Activated gamma-delta T cell treated with anti-CD3 and anti-CD28 coated beads, Interleukin-2, amount 50 U/mL, for 16 hours (primary cell): ENCODE measurements around the gene MRPL14.

Source experiments
- DNase-seq: peaks from one replicate; pipeline ENCODE4 v3.0.0-alpha.2; 2020; ENCODE audit warnings: low read depth

Gene MRPL14

GRCh38 chr6:44122801-44123200 is 4.5 kb downstream of the MRPL14 start:
- DNase-seq, result no peak

DNA sequence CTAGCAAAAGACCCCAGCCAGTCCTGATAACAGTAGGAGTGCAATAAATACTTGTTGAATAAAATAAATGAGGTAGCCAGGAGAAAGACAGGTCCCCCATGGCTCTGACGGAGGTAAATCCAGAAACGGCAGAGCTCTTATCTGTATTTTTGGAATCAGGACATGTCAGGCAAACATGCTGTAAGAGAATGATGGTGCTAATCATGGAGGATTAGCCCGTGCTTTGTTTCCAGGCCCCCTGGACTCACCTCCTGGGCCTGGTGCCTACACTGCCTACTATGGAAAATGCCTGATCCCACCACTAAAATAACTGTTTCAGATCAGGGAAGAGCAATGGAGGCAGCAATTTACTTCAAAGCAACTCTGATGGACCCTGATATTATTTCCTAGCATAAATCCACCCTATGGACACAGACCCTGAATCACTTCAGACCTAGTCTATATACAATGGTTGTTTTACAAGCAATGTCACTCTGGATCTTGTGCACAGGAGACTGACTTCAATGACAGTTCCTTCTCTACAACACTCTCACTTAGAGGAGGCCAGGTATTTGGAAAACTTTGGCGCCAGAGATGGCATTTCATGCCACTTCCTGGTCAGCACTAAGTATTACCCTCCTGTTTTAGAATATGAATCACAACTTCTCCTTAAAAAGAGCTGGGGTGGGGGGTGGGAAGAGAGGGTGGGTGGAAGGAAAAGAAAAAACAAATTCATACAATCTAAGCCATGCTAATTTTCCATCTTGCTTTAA is 6.4 kb downstream of the MRPL14 start:
- no peak for DNase-seq

DNA sequence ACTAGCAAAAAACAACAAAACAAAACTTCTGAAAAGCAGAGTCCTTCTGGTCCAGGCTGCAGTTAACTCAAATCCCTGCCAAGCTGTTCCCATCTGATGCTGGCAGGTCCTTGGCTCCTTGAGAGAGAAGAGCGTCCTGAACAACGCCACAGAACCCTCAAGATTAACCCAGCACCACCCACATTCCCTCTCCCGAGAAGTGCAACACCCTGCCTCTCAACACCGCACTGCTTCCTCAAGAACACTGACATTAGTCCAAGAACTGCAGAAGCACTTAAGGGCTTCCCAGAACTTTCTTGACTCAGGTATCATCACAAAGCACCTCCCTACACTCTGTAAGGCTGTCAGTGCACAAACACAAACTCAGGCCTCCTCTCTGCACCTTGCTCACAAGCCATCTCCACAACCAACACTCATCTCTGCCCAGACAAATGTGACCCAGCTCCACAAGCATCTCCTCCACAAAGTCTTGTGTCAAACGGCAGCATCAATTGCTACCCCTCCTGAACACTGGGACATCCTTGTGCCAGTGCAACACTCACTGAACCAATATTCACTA is 7.5 kb downstream of the MRPL14 start:
- no peak for DNase-seq

DNA sequence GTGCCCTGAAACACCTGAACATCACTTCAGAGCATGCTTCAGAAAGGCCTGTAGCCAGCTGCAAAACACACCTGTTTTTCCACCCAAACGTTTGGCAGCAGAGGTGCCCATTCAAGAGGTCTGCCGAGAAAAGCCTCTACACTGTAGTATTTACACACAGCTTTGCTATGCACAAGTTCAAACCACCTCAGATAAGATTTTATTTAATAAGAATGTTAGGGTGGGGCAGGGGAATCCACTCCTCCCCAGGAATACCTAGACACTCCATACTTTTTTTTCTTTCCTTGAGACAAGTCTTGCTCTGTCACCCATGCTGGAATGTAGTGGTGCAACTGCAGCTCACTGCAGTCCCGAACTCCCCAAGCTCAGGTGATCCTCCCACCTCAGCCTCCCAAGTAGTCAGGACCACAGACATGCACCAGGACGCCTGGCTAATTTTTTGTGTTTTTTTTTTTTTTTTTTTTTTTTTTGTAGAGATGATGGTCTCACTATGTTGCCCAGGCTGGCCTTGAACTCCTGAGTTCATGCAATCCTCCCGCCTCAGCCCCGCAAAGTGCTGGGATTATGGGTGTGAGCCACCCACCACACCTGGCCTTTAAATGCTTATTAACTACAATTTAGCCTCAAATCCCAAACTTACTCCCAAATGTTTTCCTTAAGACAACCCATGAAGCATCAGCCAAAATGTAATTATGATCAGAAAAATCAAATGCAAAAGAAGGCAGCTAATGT is 9.7 kb downstream of the MRPL14 start:
- no peak for DNase-seq

GRCh38 chr6:44116641-44117382 is 10.4 kb downstream of the MRPL14 start:
- no peak for DNase-seq

DNA sequence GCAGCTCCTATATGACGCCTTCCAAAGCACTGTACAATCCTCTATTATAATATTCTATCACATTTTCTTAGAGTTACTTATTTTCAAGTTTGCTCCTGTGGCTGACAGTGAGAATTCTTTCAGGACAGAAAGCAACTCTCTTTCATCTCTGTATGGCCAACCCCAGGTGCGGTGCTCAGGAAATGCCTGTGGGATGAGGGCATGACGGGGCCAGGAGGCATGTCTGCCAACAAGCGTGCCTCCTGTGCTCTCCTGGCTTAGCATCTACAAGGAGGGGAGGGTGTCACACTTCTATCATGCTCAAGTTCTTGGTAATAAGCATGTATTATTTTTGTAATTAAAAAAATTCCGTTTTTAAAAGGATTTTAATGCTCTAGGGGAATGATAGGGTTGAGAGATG is 11.4 kb downstream of the MRPL14 start:
- DNase-seq, result no peak

DNA sequence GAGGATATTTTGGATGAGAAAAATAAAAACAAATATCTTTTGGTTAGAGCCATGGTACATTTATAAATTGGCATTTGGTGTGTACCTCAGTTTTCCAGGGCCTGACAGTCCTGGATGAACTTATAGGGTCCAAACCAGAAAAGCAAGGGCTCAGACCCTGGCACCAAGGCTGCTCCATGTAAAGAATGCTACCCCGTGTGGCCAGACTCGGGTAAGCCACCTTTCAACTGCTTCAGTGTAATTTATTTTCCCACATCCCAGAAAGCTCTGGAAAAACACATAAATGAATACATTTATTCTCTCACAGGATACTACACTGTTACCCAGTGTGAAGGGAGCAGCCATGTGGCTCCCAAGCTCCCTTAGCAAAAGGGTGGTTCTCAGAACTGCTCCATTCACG is 13.8 kb downstream of the MRPL14 start:
- no peak for DNase-seq

GRCh38 chr6:44111434-44112417 is 15.5 kb downstream of the MRPL14 start:
- DNase-seq, result no peak

GRCh38 chr6:44110966-44111365 is 16.3 kb downstream of the MRPL14 start:
- DNase-seq, result no peak

- DNase-seq, result no peak
These were observed 17.1 kb downstream of the MRPL14 start for GRCh38 chr6:44110005-44110676.

DNA sequence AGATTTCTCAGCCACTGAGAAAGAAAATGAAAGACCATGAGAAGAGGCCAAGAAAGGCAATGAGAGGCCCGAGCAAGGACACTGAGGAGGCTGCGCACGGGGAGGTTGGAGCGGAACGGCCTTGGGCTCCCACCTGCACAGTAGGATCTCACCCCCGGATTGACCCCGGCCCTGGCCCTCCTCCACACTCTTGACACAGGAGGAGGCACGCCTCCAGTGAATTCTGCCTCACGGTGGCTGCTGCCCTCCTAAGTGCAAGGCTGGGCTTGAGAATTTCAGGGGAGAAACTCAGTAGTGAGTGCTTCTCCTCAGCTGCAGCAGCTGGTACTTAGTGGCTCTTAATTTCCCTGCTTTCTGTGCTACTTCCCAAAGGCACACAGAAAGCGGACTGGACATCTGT is 18.0 kb downstream of the MRPL14 start:
- DNase-seq, result no peak

DNA sequence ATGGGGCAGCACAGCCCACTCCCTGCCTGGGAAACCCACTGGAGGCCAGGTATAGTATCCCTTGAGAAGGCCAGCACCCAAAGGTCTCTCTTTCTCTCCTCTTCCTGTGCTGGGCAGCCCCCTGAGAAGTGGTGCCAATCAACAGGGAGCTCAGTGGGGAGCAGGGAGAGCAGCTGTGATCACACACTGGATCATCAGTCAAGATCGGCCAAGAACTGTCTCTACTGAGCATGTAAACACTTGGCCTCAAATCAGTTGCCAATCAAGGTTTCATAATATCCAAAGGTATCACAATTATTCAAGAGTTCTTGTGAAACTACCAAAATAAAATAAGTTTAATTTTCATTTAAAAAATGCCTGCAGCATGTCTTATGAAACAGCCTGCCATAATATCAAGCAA is 18.8 kb downstream of the MRPL14 start:
- DNase-seq, result no peak

- DNase-seq, result no peak
These were observed 20.2 kb downstream of the MRPL14 start for GRCh38 chr6:44107017-44107416.

GRCh38 chr6:44105993-44106740 is 21.1 kb downstream of the MRPL14 start:
- DNase-seq, result no peak

GRCh38 chr6:44105146-44105545 is 22.1 kb downstream of the MRPL14 start:
- DNase-seq, result no peak

GRCh38 chr6:44104481-44105021 is 22.7 kb downstream of the MRPL14 start:
- no peak for DNase-seq

GRCh38 chr6:44102527-44102926 is 24.7 kb downstream of the MRPL14 start:
- DNase-seq, result no peak

DNA sequence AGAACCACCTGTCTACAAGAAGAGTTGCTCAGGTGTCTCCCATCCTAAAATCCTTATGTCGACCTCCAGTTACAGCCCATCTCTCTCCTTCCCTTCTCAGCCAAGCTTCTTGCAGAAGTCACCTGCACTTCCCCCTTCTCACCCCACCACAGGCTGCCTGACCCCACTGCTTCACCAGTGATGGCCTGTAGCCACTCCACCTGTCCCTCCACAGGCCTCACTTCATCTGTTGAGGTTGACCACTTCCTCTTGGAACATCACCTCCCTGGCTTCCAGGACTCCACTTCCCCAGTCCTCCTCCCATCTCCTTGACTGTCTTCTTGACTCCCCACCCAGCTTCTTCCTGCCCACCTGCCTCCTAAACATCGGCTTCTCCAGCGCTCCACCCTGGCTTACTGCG is 25.4 kb downstream of the MRPL14 start:
- DNase-seq, result no peak

DNA sequence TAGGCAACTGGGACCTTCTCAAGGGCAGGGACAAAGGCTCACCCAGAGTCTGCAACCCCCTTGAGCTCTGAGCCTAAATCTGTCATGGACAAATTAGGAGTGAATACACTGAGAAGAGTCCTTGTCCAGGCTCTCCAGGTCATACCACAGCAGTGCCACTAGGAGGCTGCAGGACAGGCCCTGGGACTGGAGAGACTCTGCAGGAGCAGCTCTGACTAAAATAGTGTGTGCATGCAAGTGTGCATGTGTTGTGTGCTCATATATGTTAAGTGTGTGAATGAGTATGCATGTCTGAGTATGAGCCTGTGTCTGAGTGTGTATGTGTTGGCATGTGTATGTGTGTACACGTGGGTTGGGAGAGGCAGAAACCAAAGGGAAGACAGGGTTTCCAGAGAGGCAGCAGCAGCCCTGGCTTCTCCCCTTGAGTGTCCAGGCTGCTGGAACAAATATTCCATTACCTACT is 27.1 kb downstream of the MRPL14 start:
- no peak for DNase-seq

DNA sequence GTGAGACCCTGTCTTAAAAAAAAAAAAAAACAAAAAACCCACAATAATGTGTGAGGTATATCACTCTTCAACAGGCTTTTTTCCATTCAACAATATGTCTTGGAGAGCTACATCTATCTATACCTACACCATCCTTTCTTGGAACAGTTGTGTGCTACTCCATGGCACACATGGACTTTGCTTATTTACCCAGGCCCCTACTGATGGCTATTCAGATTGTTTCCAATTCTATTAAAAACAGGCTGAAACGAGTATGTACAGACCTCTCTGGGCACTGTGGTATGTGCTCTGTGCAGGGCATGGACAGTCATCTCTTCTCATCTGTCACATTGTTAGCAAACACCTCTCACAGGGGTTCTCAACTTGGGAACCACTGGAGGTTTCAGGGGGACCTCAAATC is 28.1 kb downstream of the MRPL14 start:
- DNase-seq, result no peak
